ENCODE data around the gene NDUFB11.

DNA sequence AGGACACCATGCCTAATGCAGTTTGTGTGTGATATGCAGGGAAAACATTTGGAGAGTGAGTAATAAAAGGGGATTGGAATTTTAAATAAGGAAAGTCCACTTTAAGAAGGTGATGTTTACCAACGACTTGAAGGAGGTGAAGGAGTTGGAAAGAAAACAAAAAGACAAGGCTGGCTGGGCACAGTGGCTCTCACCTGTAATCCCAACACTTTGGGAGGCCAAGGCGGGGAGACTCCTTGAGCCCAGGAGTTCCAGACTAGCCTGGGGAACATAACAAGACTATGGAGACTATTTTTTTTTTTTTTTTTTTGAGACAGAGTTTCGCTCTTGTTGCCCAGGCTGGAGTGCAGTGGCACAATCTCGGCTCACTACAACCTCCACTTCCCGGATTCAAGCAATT lies 11.0 kb downstream of the NDUFB11 start:
- TF ChIP-seq ZBTB8A (IDR thresholded peaks at IDR 0.05; ENCODE audit: partially characterized antibody) (no peak), ZNF717 (CRISPR knock-in tag; IDR thresholded peaks at IDR 0.05) (no peak), EZH2 (IDR thresholded peaks at IDR 0.05; ENCODE audit: borderline replicate concordance, low read depth, low read length) (no peak), SMC3 (conservative IDR thresholded peaks at IDR 0.05; ENCODE audit: insufficient read depth, low read depth, low read length) (no peak), MXI1 (IDR thresholded peaks at IDR 0.05; ENCODE audit: low read depth, low read length) (no peak)
- TF ChIP-seq, protein P1, sequence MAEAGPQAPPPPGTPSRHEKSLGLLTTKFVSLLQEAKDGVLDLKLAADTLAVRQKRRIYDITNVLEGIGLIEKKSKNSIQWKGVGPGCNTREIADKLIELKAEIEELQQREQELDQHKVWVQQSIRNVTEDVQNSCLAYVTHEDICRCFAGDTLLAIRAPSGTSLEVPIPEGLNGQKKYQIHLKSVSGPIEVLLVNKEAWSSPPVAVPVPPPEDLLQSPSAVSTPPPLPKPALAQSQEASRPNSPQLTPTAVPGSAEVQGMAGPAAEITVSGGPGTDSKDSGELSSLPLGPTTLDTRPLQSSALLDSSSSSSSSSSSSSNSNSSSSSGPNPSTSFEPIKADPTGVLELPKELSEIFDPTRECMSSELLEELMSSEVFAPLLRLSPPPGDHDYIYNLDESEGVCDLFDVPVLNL (CRISPR knock-in tag; IDR thresholded peaks at IDR 0.05; ENCODE audit: low read depth) = no peak
- TF ChIP-seq, protein P2, sequence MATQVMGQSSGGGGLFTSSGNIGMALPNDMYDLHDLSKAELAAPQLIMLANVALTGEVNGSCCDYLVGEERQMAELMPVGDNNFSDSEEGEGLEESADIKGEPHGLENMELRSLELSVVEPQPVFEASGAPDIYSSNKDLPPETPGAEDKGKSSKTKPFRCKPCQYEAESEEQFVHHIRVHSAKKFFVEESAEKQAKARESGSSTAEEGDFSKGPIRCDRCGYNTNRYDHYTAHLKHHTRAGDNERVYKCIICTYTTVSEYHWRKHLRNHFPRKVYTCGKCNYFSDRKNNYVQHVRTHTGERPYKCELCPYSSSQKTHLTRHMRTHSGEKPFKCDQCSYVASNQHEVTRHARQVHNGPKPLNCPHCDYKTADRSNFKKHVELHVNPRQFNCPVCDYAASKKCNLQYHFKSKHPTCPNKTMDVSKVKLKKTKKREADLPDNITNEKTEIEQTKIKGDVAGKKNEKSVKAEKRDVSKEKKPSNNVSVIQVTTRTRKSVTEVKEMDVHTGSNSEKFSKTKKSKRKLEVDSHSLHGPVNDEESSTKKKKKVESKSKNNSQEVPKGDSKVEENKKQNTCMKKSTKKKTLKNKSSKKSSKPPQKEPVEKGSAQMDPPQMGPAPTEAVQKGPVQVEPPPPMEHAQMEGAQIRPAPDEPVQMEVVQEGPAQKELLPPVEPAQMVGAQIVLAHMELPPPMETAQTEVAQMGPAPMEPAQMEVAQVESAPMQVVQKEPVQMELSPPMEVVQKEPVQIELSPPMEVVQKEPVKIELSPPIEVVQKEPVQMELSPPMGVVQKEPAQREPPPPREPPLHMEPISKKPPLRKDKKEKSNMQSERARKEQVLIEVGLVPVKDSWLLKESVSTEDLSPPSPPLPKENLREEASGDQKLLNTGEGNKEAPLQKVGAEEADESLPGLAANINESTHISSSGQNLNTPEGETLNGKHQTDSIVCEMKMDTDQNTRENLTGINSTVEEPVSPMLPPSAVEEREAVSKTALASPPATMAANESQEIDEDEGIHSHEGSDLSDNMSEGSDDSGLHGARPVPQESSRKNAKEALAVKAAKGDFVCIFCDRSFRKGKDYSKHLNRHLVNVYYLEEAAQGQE (IDR thresholded peaks at IDR 0.05; ENCODE audit: borderline replicate concordance) = no peak
- TF ChIP-seq, protein P2 (CRISPR knock-in tag; IDR thresholded peaks at IDR 0.05; ENCODE audit: low read depth) = no peak
